Measurements from ENCODE around the gene IL1F10. TPM values are rescaled to one million over a fixed set of nuclear protein-coding genes. Genes with fewer than 3 reads are reported as not detected.

Gene IL1F10
- total RNA-seq, 1 experiment from 2014 or later, result not detected

GRCh38 chr2:113111121-113111520 lies 43.4 kb downstream of the IL1F10 start:
- no peak overlapping the region for H4K5ac ChIP-seq (ENCODE audit: insufficient read length, low read depth, low read length)
- H2BK20ac ChIP-seq (ENCODE audit: low read depth, low read length, poor library complexity, severe bottlenecking), result no peak overlapping the region
- no peak overlapping the region for H3K4me2 ChIP-seq (ENCODE audit: insufficient read depth, insufficient read length, low read length)
- no peaks in the 10 kb centered on the region for H3K9me3 ChIP-seq (ENCODE audit: control insufficient read depth, low read depth, low read length)
- no peaks in the 10 kb centered on the region for H3K79me1 ChIP-seq (ENCODE audit: insufficient read depth, low read depth, low read length, poor library complexity, severe bottlenecking)
- DNase-seq, result no peak
- H3K9me3 Mint-ChIP-seq, result peaks cover 0 to 2% of the 10 kb centered on the region in 2 experiments; a peak in 1 of 5 replicates
- H4K20me1 ChIP-seq (ENCODE audit: control insufficient read depth, insufficient read depth, insufficient read length), result no peaks in the 10 kb centered on the region
- H2BK5ac ChIP-seq (ENCODE audit: insufficient read length, low read length), result no peak overlapping the region
- no peak overlapping the region for H3T11ph ChIP-seq (ENCODE audit: low read length)
- no peak overlapping the region for H3K23ac ChIP-seq (ENCODE audit: insufficient read length, low read depth, low read length)
- no peak overlapping the region for H3K4me3 Mint-ChIP-seq
- H2BK15ac ChIP-seq (ENCODE audit: low read depth, low read length), result no peak overlapping the region
- no peak overlapping the region for H2AK5ac ChIP-seq (ENCODE audit: insufficient read length, low read length)
- no peak overlapping the region for H3K27ac Mint-ChIP-seq
- H3K27me3 Mint-ChIP-seq (ENCODE audit: low read depth), result no peaks in the 10 kb centered on the region; the same call in 1 of the 2 replicates
- H3K27ac ChIP-seq (ENCODE audit: insufficient read length, low read depth, low read length), result no peak overlapping the region
- no peaks in the 10 kb centered on the region for H3K36me3 Mint-ChIP-seq (ENCODE audit: insufficient read depth in 1 of 3, low read depth in 3 of 3)
- WGBS (ENCODE audit: extremely low coverage, insufficient read length, low lambda C conversion rate), result no CpG with 5 or more reads among the region's 3 CpGs
- no peaks in the 10 kb centered on the region for H3K79me2 ChIP-seq (ENCODE audit: insufficient read depth, low read length)
- H2BK12ac ChIP-seq (ENCODE audit: insufficient read length, low read depth, low read length), result no peak overlapping the region
- no peak overlapping the region for H3K4ac ChIP-seq (ENCODE audit: low read depth, low read length)
- no peak overlapping the region for H4K8ac ChIP-seq (replicated peaks; ENCODE audit: insufficient read length, low read depth, low read length)
- no peaks in the 10 kb centered on the region for H3K4me1 Mint-ChIP-seq
- H2AFZ ChIP-seq (ENCODE audit: low read length), result no peak overlapping the region
- H2BK120ac ChIP-seq (ENCODE audit: low read depth, low read length, poor library complexity, severe bottlenecking), result no peak overlapping the region
- H3K9ac ChIP-seq (ENCODE audit: extremely low read depth, insufficient read length, low read length), result no peak overlapping the region
- no peaks in the 10 kb centered on the region for H3K27me3 ChIP-seq (ENCODE audit: insufficient read depth, low read length)
- TF ChIP-seq CTCF (conservative IDR thresholded peaks at IDR 0.05), result no peak
- no peak overlapping the region for H3K56ac ChIP-seq (ENCODE audit: insufficient read length, low read depth, low read length)
- no peak overlapping the region for H3K14ac ChIP-seq (ENCODE audit: insufficient read depth, low read length)
- no peaks in the 10 kb centered on the region for H3K23me2 ChIP-seq (ENCODE audit: insufficient read length, low read depth, low read length, poor library complexity, severe bottlenecking)
- H4K91ac ChIP-seq (ENCODE audit: insufficient read length, low read depth, low read length), result no peak overlapping the region
- no peak overlapping the region for H3K18ac ChIP-seq (ENCODE audit: insufficient read length, low read depth, low read length)
- peaks cover 5% of the 10 kb centered on the region; the same call in 1 of the 2 replicates for H3K4me1 ChIP-seq (ENCODE audit: insufficient read depth, low read length)
